Prostate gland (tissue), 2 donors: Measurements from ENCODE around the gene TLE5. TPM values are rescaled to one million over a fixed set of nuclear protein-coding genes. Genes with fewer than 3 reads are reported as not detected.

Experiments used
- DNase-seq: peaks from one replicate; pipeline ENCODE4 v3.0.0-alpha.2; 2019; ENCODE audit warnings: low spot score
- H3K27ac ChIP-seq, 2 donors: fragments of 200-600 bp; sonication (generic); 2 replicates each; pipeline ENCODE4 v1.5.1; 2017 to 2019
- H3K27me3 ChIP-seq: fragments of 200-600 bp; sonication (generic); replicated peaks from 2 replicates; pipeline ENCODE4 v1.5.1; 2019; ENCODE audit not compliant: insufficient read depth
- H3K36me3 ChIP-seq, 2 donors: fragments of 200-600 bp; sonication (generic); 1 replicate in 1 of 2; 2 replicates in 1 of 2; pipeline versions ENCODE4 v1.5.1 to v1.8.1; 2017 to 2019
- H3K4me1 ChIP-seq: fragments of 200-600 bp; sonication (generic); replicated peaks from 2 replicates; pipeline ENCODE4 v1.5.1; 2019
- H3K4me3 ChIP-seq, 2 donors: fragments of 200-600 bp; sonication (generic); 2 replicates each; pipeline ENCODE4 v1.5.1; 2017 to 2019
- H3K9me3 ChIP-seq: fragments of 200-600 bp; sonication (generic); 2 replicates; pipeline ENCODE4 v1.5.1; 2017
- POLR2A ChIP-seq: fragments of 450-650 bp; IDR thresholded peaks from one replicate; pipeline ENCODE4 v1.6.1; 2016; ENCODE audit warnings: antibody characterized with exemption, mild to moderate bottlenecking
- POLR2AphosphoS5 ChIP-seq: sonication (generic); formaldehyde crosslinking; IDR thresholded peaks from one replicate; pipeline ENCODE4 v1.6.1; 2017; ENCODE audit warnings: antibody characterized with exemption
- WGBS: methylation state at CpG from one replicate; pipeline ENCODE4 v1.1.5; 2018; 5-methylcytosine and 5-hydroxymethylcytosine counted together
- intact Hi-C: fragments of 100-400 bp; cut with DNase I; formaldehyde crosslinking; loops from one replicate; pipeline ENCODE4 v1.14.2; 2022
- total RNA-seq, 2 donors: library from RNA; depleted of rRNA; stranded (reverse); fragments of >200 nt; gene quantifications; one replicate each; pipeline ENCODE4 v1.1.0, GENCODE V29; 2016
- TF ChIP-seq, protein P1 (sequence below), 4 experiments: fragments of 200-600 bp in 2 of 4; fragments of 450-650 bp in 2 of 4; sonication (generic) in 2 of 4; IDR thresholded peaks; 1 replicate in 3 of 4; 2 replicates in 1 of 4; pipeline ENCODE4 v1.5.1; 2016 to 2019; ENCODE audit warnings: antibody characterized with exemption in 4 of 4, mild to moderate bottlenecking in 2 of 4, moderate library complexity in 2 of 4

The TLE5 gene
- total RNA-seq, 2 donors from 2014 or later = 546 to 767 TPM

DNA sequence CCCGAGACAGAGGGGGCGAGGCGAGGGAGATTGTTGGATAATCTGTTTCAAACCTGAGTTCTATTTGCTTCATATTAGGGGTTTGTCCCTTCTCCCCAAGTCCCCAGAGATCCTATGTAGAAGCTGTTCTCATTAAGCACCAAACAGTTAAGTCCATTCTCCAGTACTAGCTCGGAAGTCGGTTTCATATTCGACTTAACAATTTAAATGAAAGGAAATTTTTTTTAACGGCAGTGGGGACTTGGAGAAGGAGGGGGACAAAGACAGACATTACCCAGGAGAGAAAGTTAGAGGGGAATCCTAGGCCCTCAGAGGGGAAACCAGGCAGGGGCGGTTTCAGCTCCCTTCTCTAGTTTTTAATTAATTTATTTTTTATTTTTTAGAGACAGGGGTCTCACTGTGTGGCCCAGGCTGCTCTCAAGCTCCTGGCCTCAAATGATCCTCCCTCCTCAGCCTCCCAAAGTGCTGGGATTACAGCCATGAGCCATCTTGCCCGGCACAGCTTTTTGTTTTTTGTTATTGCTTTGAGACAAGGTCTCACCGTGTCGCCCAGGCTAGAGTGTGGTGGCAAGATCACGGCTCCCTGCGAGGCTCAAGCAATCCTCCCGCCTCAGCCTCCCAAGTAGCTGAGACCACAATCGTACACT is 19.6 kb downstream of the TLE5 start:
- H3K27ac ChIP-seq = peak overlapping the region; percentile 51 to 73
- H3K9me3 ChIP-seq = no peaks in the 10 kb centered on the region
- H3K27me3 ChIP-seq = no peaks in the 10 kb centered on the region
- TF ChIP-seq, protein P1, sequence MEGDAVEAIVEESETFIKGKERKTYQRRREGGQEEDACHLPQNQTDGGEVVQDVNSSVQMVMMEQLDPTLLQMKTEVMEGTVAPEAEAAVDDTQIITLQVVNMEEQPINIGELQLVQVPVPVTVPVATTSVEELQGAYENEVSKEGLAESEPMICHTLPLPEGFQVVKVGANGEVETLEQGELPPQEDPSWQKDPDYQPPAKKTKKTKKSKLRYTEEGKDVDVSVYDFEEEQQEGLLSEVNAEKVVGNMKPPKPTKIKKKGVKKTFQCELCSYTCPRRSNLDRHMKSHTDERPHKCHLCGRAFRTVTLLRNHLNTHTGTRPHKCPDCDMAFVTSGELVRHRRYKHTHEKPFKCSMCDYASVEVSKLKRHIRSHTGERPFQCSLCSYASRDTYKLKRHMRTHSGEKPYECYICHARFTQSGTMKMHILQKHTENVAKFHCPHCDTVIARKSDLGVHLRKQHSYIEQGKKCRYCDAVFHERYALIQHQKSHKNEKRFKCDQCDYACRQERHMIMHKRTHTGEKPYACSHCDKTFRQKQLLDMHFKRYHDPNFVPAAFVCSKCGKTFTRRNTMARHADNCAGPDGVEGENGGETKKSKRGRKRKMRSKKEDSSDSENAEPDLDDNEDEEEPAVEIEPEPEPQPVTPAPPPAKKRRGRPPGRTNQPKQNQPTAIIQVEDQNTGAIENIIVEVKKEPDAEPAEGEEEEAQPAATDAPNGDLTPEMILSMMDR (IDR thresholded peaks at IDR 0.05) = no peak
- no peak for TF ChIP-seq POLR2AphosphoS5
- TF ChIP-seq POLR2A = no peak
- H3K4me3 ChIP-seq = peak overlapping the region; percentile 9 to 11
- DNase-seq = no peak
- H3K36me3 ChIP-seq = no peaks in the 10 kb centered on the region
- WGBS = 29% methylated on average over 15 of the region's 15 CpGs
- intact Hi-C loops = no loop called here
- no peaks in the 10 kb centered on the region for H3K4me1 ChIP-seq

DNA sequence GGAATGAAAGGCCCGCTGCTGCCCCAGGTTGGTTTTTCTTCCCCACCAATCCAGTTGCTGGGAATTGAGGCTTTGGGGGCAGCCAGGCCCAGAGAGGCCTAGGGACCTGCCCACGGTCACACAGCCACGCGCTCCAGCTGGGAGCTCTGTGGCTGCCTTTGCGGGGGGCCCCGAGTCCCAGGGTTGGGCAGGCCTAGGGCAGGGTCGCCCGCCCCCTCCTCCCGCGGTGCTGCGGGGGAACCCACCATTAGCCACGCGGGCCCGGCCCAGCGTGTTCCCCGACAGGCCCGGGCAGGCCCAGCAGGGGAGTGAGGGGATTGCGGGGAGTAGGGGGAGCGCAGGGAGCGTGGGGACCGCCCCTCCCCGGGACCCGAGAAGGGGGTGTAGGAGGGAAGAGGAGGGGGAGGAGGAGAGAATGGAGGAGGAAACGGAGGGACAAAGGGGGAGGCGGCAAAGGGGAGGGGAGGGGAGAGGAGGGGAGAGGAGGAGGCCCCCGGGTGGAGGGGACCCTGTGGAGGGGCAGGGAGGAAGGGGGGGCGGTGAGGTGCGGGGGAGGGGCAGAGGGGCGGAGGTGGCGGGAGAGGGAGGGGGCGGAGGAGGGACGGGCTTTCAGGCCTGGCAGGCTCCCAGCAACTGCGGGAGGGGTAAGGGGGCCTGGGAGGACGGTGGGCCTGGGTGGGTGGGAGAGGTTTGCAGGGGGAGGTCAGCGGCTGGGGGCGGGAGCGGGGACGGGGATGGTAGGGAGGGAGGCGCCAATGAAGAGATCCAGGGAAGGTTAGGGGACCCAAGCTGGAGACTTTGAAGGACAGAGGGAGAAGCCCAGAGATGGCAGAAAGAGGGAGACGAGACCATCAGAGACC is 20.3 kb downstream of the TLE5 start:
- no peak for TF ChIP-seq POLR2AphosphoS5
- TF ChIP-seq, protein P1 (IDR thresholded peaks at IDR 0.05) = no peak
- no peak for TF ChIP-seq POLR2A
- H3K27me3 ChIP-seq = no peaks in the 10 kb centered on the region
- H3K4me1 ChIP-seq = no peaks in the 10 kb centered on the region
- peak overlapping the region; percentile 51 to 73 for H3K27ac ChIP-seq
- peak overlapping the region; percentile 9 to 11 for H3K4me3 ChIP-seq
- no peaks in the 10 kb centered on the region for H3K9me3 ChIP-seq
- DNase-seq = no peak
- intact Hi-C loops = no loop called here
- no peaks in the 10 kb centered on the region for H3K36me3 ChIP-seq
- 8% methylated on average over 39 of the region's 40 CpGs for WGBS

DNA sequence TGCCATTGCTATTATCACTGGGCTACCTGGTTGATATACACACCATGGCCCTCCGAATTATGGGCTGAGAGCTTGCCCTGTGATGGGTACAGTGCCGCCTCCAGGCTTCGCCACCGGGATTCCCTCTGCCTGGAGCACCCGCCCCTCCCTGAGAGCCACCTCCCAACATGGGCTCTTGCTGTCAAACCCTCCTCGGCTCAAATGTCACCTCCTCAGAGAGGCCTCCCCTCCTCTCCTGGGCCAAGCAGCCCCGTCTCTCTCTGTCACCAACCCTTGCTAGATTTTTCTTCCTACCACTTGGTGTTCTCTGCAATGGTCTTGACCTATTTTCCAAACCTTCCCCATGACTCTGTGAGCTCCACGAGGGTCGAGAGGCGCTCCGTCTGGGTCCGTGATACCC is 21.0 kb downstream of the TLE5 start:
- H3K36me3 ChIP-seq = no peaks in the 10 kb centered on the region
- no peak for DNase-seq
- H3K9me3 ChIP-seq = no peaks in the 10 kb centered on the region
- H3K4me3 ChIP-seq = no peak overlapping the region
- H3K4me1 ChIP-seq = no peaks in the 10 kb centered on the region
- TF ChIP-seq, protein P1 (IDR thresholded peaks at IDR 0.05) = no peak
- TF ChIP-seq POLR2AphosphoS5 (no peak), POLR2A (no peak)
- H3K27me3 ChIP-seq = no peaks in the 10 kb centered on the region
- intact Hi-C loops = no loop called here
- peak overlapping the region; percentile 51 to 73 for H3K27ac ChIP-seq
- 58% methylated on average over 12 of the region's 12 CpGs for WGBS

DNA sequence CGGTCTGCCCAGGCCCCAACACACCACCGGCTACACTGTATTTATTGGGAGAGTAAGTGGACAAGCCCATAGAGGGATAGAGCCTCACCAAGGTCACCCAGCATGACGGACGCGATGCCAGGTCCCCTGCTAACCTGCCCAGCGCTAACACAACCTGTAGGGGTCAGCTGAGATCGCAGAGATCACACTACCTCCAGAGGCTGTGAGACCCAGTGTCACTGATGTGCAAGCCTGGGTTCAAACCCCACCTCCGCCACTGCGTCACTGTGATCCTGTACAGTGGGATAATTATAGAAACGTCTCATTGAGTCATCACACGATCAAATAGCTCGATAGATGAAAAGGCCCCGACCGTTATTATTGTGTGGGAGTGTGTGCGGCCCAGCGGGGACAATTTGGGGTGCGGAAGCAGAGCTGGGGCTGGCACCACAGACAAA is 22.6 kb downstream of the TLE5 start:
- Histone ChIP-seq H3K36me3 (no peaks in the 10 kb centered on the region), H3K27ac (no peak overlapping the region), H3K4me3 (no peak overlapping the region), H3K27me3 (no peaks in the 10 kb centered on the region), H3K9me3 (no peaks in the 10 kb centered on the region), H3K4me1 (peaks cover 7% of the 10 kb centered on the region)
- 74% methylated on average over 17 of the region's 17 CpGs for WGBS
- no peak for DNase-seq
- intact Hi-C loops = loop anchor here (10.0 kb wide), 1 partner anchor 255 kb away; the partner anchor contains the start of genes SGTA and THOP1
- no peak for TF ChIP-seq POLR2AphosphoS5
- TF ChIP-seq, protein P1 (IDR thresholded peaks at IDR 0.05) = no peak
- TF ChIP-seq POLR2A = no peak
